ELR (cell line): ENCODE results near the gene KRT14.
"Not testable (repeated sequence)": the region's sequence is repeated elsewhere in the genome, so short reads cannot be mapped to it uniquely, and the experiment has no call there.

ENCODE experiments used
- DNase-seq: peaks from one replicate; pipeline ENCODE4 v3.0.0-alpha.2; 2015; ENCODE audit warnings: low read depth

Gene KRT14

GRCh38 chr17:41623184-41623861, 36.6 kb upstream of the KRT14 start:
- not testable (repeated sequence) for DNase-seq

GRCh38 chr17:41622340-41623183, 35.9 kb upstream of the KRT14 start:
- not testable (repeated sequence) for DNase-seq

- no peak for DNase-seq
Measured at GRCh38 chr17:41621916-41622315, 35.2 kb upstream of the KRT14 start.

DNA sequence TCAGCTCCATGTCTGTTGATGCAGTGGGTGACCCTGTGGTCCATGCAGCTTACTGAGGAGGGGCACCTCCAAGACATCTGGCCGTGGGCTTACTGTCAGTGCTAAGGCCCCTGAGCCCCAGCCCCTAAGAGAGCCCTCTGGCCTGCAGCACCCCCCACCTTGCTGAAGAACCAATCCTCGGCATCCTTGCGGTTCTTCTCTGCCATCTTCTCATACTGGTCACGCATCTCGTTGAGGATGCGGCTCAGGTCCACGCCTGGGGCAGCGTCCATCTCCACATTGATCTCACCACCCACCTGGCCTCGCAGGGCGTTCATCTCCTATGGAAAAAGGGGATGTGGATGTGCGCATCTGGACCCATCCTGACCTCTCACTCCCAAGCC, 34.7 kb upstream of the KRT14 start:
- DNase-seq: not testable (repeated sequence)

DNA sequence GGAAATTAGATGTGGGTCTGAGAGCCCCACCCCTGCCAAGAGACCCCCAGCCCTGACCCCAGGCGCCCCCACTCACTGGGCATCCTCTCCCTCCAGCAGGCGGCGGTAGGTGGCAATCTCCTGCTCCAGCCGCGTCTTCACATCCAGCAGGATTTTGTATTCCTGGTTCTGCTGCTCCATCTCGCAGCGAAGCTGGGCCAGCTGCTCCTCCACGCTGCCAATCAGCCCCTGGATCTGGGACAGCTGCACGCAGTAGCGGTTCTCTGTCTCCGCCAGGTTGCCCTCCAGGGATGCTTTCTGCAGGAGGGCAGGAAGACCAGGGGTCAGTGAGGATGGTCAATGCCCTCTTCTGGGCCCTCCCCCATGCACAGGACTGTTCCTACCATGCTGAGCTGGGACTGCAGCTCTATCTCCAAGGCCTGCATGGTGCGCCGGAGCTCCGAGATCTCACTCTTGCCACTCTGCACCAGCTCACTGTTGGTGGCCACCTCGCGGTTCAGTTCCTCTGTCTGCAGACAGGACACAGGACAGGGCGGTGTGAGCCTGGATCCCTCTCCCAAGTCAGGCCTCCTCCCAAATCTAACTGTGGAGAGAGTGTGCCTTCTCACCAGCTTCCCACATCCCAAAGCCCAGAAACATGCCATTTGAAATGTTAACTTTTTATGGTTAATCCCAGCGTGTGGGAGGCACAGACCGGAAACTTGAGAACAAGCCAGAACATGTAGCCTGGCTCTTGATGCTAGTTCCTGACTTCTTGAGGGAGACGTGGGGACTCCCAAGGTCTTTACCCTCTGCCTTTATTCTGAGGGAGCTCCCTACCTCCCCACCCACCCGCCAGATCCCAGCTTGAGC, 34.1 kb upstream of the KRT14 start:
- no peak for DNase-seq

- not testable (repeated sequence) for DNase-seq
Measured at GRCh38 chr17:41619927-41620582, 33.4 kb upstream of the KRT14 start.

DNA sequence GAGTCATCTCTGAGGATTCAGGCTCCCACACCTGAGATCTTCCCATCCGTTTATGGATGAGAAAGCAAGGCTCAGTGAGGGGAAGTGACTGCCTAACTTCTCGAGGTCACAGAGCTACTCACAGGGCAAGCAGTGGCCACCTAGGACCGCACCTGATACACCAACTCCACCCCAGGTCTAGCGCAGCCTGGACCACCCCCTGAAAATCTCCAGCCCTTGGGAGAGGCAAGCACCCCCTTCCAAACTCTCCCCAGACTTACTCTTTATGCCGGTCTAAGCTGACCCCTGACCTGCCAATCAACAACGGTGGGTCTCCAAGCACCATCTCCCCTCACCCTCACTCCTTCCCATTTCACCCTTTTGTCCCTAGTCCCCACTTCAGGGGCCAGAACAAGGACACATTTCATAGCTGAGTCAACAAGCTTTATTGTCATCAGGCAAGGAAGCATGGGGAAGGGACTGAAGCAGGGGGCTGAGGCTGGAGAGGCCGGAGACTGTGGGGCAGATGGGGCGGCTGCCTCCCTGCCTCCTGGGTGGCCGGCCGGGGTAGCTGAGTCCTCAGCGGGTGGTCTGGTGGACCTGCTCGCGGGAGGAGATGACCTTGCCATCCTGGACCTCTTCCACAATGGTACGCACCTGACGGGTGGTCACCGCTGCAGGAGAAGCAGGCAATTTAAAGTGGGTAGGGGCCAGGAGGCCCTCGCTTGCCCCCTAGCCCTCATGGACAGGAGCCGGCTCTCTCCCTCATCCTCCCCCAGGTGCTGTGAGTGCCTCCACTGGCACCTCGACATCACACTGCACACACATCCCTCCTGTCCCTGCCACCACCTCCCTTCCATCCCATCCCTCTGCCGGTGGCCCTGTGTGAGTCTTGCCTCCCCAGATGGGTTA, 32.6 kb upstream of the KRT14 start:
- no peak for DNase-seq

GRCh38 chr17:41618341-41619035, 31.8 kb upstream of the KRT14 start:
- no peak for DNase-seq

- no peak for DNase-seq
Measured at GRCh38 chr17:41617698-41618097, 31.0 kb upstream of the KRT14 start.

DNA sequence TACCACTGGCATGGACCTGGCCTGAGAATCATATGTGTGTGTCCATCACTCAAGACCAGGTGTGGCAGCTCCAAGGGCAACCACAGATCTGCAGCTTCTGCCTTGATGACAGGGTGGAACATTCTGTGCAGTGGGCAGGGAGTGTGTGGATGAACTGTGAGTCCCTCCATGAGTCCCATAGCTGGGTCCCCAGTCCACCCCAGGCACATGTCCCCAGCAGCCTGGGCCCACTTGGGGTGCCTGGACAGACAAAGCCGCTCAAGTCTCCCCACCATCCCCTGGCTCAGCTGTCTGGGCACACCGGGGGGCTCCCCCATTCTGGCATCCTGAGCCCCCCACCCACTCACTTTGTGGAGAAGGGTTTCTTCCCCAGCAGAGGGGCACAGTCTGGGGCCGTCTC, 30.4 kb upstream of the KRT14 start:
- DNase-seq: no peak

DNA sequence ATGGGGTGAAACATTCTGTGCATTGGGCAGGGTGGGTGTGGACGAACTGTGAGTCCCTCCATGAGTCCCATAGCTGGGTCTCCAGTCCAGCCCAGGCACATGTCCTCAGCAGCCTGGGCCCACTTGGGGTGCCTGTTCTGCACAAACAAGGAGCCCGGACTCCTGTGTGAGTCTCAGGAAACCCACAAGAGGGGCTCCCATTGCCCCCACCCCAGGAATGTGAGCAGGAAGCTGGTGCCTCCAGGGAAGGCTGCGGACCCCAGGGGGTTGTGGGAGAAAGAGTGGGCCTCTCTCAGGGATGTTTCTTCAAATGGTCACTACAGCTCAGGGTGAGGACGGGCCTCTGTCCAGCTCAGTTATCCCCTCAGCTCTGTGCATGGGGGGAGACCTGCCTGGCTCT, 29.8 kb upstream of the KRT14 start:
- DNase-seq: not testable (repeated sequence)

DNA sequence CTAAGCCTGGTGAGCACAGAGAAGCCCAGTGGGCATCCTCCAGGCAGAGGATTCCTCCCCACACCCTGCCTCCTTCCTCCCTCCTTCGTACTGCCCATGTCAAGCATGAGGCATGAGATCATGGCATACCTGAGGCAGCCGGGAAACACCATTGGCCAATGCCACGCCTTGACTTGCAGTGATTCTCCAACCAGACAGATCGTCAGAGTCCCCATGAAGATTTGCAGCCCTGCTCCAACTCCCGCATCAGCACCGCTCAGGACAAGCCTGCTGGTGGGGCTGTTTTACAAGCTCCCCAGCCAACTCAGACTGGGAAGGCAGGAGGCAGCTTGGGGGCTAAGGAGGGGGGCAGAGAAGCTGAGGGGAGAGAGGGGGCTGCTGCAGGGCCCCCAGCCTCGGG, 28.8 kb upstream of the KRT14 start:
- DNase-seq: no peak

DNA sequence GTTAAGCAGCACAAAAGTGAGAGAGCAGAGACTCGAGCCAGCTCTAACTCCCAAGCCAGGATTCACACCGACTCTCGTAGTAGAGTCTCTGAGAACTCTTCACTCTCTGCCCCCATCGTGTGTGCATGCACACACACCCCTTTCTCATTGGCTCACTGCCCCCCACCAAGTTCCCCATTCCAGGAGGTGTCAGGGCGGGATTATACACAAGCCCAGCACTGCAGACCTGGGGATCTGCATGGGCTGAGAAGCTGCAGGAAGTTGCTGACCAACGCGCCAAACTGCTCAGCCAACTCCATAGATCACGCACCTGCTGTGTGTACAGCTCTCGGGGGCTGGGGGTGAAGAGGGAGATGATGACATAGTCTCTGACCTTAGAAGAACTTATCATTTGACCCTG, 28.1 kb upstream of the KRT14 start:
- not testable (repeated sequence) for DNase-seq

GRCh38 chr17:41614098-41614497, 27.4 kb upstream of the KRT14 start:
- DNase-seq: no peak

DNA sequence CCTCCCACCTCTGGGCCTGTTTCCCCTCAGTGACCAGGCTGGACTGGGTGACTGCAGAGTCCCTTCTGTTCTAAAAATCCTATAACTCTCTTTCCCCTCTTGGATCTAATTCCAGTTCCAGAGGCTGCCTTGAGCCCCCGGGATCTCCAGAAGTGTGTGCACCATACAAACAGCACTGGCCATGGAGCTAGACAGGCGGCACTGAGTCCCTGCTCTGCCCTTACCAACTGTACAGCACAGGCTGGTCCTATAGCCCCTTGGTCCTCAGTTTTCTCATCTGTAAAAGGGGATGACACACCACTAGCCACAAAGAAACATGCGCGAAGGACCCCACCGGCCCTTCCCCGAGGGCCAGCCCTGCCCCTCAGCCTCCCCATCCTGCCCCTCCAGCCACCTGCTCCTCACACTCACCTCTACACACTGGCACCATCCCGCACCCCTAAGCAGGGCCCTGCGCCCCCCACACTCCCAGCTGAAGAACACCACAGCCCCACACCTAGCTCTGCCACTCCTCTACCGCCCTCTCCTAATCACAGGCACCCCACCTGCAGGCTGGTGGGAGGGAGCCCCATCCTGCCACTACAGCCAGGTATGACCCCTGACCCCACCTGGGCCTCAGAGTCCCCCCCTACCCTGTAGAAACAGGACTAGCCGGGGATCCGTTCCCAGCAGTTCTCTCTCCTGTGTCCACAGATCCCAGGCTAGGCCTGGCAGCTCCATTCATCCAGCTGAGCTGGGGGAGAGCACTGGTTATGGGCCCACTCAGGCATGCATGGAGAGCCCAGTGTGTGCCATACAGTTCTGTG, 26.8 kb upstream of the KRT14 start:
- DNase-seq: no peak

- peak; percentile 67 for DNase-seq
Measured at GRCh38 chr17:41612376-41613160, 25.9 kb upstream of the KRT14 start, which contains the start of gene KRT16. Gene KRT16, minus strand, starts transcription at chr17:41612767. Its CDS starts 79 bp downstream, at chr17:41612688.

DNA sequence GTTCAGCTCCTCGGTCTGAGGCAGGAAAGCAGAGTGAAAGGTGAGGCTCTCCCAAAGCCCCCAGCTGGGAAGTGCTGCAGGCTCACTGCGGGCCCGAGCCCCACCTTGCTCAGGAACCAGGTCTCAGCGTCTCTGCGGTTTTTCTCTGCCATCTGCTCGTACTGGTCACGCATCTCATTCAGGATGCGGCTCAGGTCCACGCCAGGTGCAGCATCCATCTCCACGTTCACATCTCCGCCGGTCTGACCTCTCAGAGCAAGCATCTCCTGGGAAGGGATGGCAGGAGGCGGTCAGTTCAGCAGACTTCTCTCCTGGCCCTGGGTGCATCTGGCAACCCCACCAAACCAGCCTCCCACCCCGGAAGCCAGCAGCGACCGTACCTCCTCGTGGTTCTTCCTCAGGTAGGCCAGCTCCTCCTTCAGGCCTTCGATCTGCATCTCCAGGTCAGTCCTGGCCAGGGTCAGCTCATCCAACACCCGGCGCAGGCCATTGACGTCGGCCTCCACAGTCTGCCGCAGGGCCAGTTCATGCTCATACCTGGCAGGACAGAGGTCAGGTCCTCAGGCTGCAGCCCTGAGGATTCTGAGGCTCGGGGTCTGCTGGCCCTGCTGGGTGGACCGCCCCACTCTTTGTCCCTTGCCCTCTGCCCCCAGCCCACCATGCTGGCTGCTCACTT, 24.4 kb upstream of the KRT14 start:
- no peak for DNase-seq

DNA sequence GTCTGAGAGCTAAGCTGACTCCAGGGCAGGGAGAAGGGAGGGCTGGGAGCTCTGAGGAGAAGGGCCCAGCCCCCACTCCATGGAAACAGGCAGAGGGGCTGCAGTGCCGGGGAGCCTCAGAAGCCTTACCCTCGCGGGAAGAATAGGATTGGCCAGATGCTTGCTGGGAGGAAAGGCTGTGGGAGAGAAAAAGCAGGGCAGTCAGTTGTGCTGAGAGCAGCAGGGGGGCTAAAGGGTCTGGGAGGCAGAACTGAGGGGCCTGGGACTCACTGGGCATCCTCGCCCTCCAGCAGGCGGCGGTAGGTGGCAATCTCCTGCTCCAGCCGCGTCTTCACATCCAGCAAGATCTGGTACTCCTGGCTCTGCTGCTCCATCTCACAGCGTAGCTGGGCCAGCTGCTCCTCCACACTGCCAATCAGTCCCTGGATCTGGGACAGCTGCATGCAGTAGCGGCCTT, 23.4 kb upstream of the KRT14 start:
- not testable (repeated sequence) for DNase-seq
